Measurements from ENCODE around the gene CLDN22. TPM values are rescaled to one million over a fixed set of nuclear protein-coding genes. Genes with fewer than 3 reads are reported as not detected.

The CLDN22 gene
- total RNA-seq, 1 donor from 2014 or later: not detected

- DNase-seq (ENCODE audit: low spot score): no peak
Observed at GRCh38 chr4:183276106-183276505, 44.0 kb downstream of the CLDN22 start.

GRCh38 chr4:183272384-183272783 is 47.7 kb downstream of the CLDN22 start:
- no peak for DNase-seq (ENCODE audit: low spot score)

DNA sequence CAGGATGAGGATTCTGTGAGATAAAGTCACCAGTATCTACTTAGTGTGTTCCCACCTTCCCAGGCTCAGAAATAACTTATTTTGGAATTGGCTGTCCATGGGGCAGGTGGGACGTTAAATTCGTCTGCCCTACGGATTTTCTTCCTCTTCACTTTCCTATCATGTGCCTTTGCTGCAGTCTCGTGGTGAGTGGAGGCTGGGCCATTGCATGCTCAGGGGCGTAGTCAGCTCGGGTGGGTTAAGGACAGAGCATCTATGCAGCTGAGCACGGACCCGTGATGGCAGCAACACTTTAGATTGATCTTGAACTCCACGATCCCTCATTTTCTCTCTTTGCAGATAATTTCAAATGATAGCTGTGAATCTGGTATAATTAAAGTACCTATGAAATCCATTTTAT is 51.5 kb downstream of the CLDN22 start:
- DNase-seq (ENCODE audit: low spot score): no peak

Other genes starting within 250 kb of the CLDN22 start
- gene WWC2, start 221.0 kb downstream of the CLDN22 start, total RNA-seq: 27.1 TPM
- gene CLDN24, start 2.1 kb upstream of the CLDN22 start, total RNA-seq: not detected
- gene CDKN2AIP, start 124.4 kb upstream of the CLDN22 start, total RNA-seq: 19.1 TPM
- gene ING2, start 184.8 kb upstream of the CLDN22 start, total RNA-seq: 9.4 TPM

Data from mucosa of gallbladder (tissue), 1 donor.